ENCODE measurements around the gene PFKM.

PFKM gene

GRCh38 chr12:48104531-48104930 is 14.6 kb upstream of the PFKM start:
- Histone ChIP-seq H3K27ac (no peak overlapping the region), H3K4me3 (ENCODE audit: low read depth, low read length) (peak overlapping the region; percentile 85), H2AFZ (peak overlapping the region; percentile 9)

GRCh38 chr12:48105321-48105866 is 13.8 kb upstream of the PFKM start:
- H3K4me1 ChIP-seq = peaks cover 12% of the 10 kb centered on the region
- H3K4me2 ChIP-seq (ENCODE audit: low read length) = peak overlapping the region; percentile 93
- H3K79me2 ChIP-seq = peaks cover 27% of the 10 kb centered on the region
- TF ChIP-seq, protein P1, sequence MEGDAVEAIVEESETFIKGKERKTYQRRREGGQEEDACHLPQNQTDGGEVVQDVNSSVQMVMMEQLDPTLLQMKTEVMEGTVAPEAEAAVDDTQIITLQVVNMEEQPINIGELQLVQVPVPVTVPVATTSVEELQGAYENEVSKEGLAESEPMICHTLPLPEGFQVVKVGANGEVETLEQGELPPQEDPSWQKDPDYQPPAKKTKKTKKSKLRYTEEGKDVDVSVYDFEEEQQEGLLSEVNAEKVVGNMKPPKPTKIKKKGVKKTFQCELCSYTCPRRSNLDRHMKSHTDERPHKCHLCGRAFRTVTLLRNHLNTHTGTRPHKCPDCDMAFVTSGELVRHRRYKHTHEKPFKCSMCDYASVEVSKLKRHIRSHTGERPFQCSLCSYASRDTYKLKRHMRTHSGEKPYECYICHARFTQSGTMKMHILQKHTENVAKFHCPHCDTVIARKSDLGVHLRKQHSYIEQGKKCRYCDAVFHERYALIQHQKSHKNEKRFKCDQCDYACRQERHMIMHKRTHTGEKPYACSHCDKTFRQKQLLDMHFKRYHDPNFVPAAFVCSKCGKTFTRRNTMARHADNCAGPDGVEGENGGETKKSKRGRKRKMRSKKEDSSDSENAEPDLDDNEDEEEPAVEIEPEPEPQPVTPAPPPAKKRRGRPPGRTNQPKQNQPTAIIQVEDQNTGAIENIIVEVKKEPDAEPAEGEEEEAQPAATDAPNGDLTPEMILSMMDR (IDR thresholded peaks at IDR 0.05) = no peak
- no peaks in the 10 kb centered on the region for H3K36me3 ChIP-seq (ENCODE audit: control insufficient read depth, insufficient read depth, low read length)
- H3K9me3 ChIP-seq (ENCODE audit: control insufficient read depth, low read length) = no peaks in the 10 kb centered on the region
- H2AFZ ChIP-seq = peak overlapping the region; percentile 85
- H3K9ac ChIP-seq = peak overlapping the region; percentile 54
- H3K27me3 ChIP-seq (ENCODE audit: control insufficient read depth, insufficient read depth, low read length) = no peaks in the 10 kb centered on the region
- H3K4me3 ChIP-seq (ENCODE audit: low read depth, low read length) = peak overlapping the region; percentile 85
- peak overlapping the region; percentile 97 for H3K27ac ChIP-seq

More at GRCh38 chr12:48104531-48104930, 14.6 kb upstream of the PFKM start:
- no peak overlapping the region for H3K9ac ChIP-seq
- no peaks in the 10 kb centered on the region for H3K36me3 ChIP-seq (ENCODE audit: control insufficient read depth, insufficient read depth, low read length)
- no peaks in the 10 kb centered on the region for H3K9me3 ChIP-seq (ENCODE audit: control insufficient read depth, low read length)
- peak overlapping the region; percentile 93 for H3K4me2 ChIP-seq (ENCODE audit: low read length)
- H3K79me2 ChIP-seq = peaks cover 29% of the 10 kb centered on the region
- peaks cover 12% of the 10 kb centered on the region for H3K4me1 ChIP-seq
- TF ChIP-seq, protein P1 (IDR thresholded peaks at IDR 0.05) = no peak
- no peaks in the 10 kb centered on the region for H3K27me3 ChIP-seq (ENCODE audit: control insufficient read depth, insufficient read depth, low read length)

DNA sequence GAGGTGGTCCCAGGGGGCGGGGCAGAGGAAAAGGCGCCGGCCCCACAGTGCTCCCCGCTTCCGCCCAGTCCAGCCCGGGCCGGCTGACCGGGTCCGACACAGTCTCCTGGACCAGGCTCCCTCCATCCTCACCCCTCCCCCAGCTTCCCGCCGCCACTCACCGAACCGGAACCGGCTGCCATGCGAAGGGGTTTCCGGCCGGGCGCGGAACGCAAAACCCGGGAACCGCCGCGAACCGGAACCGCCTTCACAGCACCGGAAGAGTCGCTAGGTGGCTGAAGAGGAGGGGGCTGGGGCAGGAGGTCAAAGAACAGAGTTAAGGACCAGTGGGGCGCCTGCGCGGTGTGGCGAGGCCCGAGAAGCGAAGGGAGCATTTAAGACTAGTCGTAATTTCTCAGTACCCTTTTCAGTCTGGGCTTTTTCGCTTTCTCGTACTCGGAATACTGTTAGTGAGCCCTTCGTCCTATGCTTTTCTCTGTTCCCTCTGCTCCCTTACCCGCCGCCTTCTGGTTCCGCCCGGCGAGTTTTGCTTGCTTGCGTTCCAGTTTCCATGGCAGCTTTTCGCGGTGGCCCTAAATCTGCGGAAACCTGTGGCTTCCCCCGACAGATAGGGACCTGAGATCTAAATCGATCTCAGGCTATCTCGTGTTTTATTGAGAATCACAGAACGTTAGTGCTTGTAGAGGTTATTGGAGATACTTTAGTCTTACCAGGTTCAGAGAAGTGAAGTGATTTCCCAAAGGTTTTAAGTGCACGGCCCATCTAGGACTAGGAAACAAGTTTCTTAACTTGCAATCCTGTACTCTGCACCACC is 13.1 kb upstream of the PFKM start, which contains the start of gene SENP1:
TSS of gene SENP1 (minus strand) at position 213 of the 814 bp plus-strand sequence. CDS start 4,607 bp downstream, outside the sequence.
- H2AFZ ChIP-seq = peak within 1 kb of the TSS; percentile 85
- peaks cover 12% of the 10 kb centered on the region for H3K4me1 ChIP-seq
- peak within 1 kb of the TSS; percentile 54 for H3K9ac ChIP-seq
- no peaks in the 10 kb centered on the region for H3K27me3 ChIP-seq (ENCODE audit: control insufficient read depth, insufficient read depth, low read length)
- H3K27ac ChIP-seq = peak within 1 kb of the TSS; percentile 97
- H3K36me3 ChIP-seq (ENCODE audit: control insufficient read depth, insufficient read depth, low read length) = no peaks in the 10 kb centered on the region
- peak within 1 kb of the TSS; percentile 85 for H3K4me3 ChIP-seq (ENCODE audit: low read depth, low read length)
- peaks cover 24% of the 10 kb centered on the region for H3K79me2 ChIP-seq
- H3K9me3 ChIP-seq (ENCODE audit: control insufficient read depth, low read length) = no peaks in the 10 kb centered on the region
- H3K4me2 ChIP-seq (ENCODE audit: low read length) = peak within 1 kb of the TSS; percentile 93
- TF ChIP-seq, protein P1 (IDR thresholded peaks at IDR 0.05) = peak; percentile 45

GRCh38 chr12:48106681-48107613 is 12.2 kb upstream of the PFKM start:
- H3K9me3 ChIP-seq (ENCODE audit: control insufficient read depth, low read length) = no peaks in the 10 kb centered on the region
- no peaks in the 10 kb centered on the region for H3K27me3 ChIP-seq (ENCODE audit: control insufficient read depth, insufficient read depth, low read length)
- peak overlapping the region; percentile 97 for H3K27ac ChIP-seq
- peak overlapping the region; percentile 85 for H2AFZ ChIP-seq
- H3K4me1 ChIP-seq = peaks cover 12% of the 10 kb centered on the region
- H3K4me3 ChIP-seq (ENCODE audit: low read depth, low read length) = peak overlapping the region; percentile 85
- H3K79me2 ChIP-seq = peaks cover 18% of the 10 kb centered on the region
- TF ChIP-seq, protein P1 (IDR thresholded peaks at IDR 0.05) = no peak
- H3K36me3 ChIP-seq (ENCODE audit: control insufficient read depth, insufficient read depth, low read length) = no peaks in the 10 kb centered on the region
- peak overlapping the region; percentile 93 for H3K4me2 ChIP-seq (ENCODE audit: low read length)
- H3K9ac ChIP-seq = no peak overlapping the region

Measured in parathyroid adenoma (tissue), 2 donors.